Smooth muscle cell (in vitro differentiated cells): Measurements from ENCODE around the gene TRPV5. TPM values are rescaled to one million over a fixed set of nuclear protein-coding genes. Genes with fewer than 3 reads are reported as not detected.

ENCODE experiments used
- DNase-seq: peaks from one replicate; lab custom pipeline; 2025; ENCODE audit not compliant: unreplicated experiment; lab: John Stamatoyannopoulos, UW
- H2AFZ ChIP-seq: fragments of 200-600 bp; sonication (generic); 2 replicates; pipeline ENCODE4 v1.6.0; 2016; ENCODE audit warnings: antibody characterized with exemption, low read depth, mild to moderate bottlenecking
- H3F3A ChIP-seq: fragments of 200-600 bp; sonication (generic); 2 replicates; pipeline ENCODE4 v1.6.0; 2017; ENCODE audit warnings: antibody characterized with exemption, low read depth
- H3K27ac ChIP-seq: fragments of 200-600 bp; sonication (generic); 2 replicates; pipeline ENCODE4 v1.5.1; 2016; ENCODE audit warnings: low read depth, mild to moderate bottlenecking
- H3K27me3 ChIP-seq: fragments of 200-600 bp; sonication (generic); 2 replicates; pipeline ENCODE4 v1.6.1; 2016; ENCODE audit warnings: low read depth, mild to moderate bottlenecking
- H3K36me3 ChIP-seq: fragments of 200-600 bp; sonication (generic); 2 replicates; pipeline ENCODE4 v1.5.1; 2016; ENCODE audit warnings: low read depth
- H3K4me1 ChIP-seq: fragments of 200-600 bp; sonication (generic); 2 replicates; pipeline ENCODE4 v1.5.1; 2016; ENCODE audit warnings: low read depth
- H3K4me2 ChIP-seq: fragments of 200-600 bp; sonication (generic); 2 replicates; pipeline ENCODE4 v1.6.0; 2016; ENCODE audit warnings: mild to moderate bottlenecking
- H3K4me3 ChIP-seq: fragments of 200-600 bp; sonication (generic); 2 replicates; pipeline ENCODE4 v1.5.1; 2016; ENCODE audit warnings: mild to moderate bottlenecking
- H3K79me2 ChIP-seq: fragments of 200-600 bp; sonication (generic); 2 replicates; pipeline ENCODE4 v1.6.0; 2016; ENCODE audit warnings: low read depth, mild to moderate bottlenecking
- H3K9ac ChIP-seq: fragments of 200-600 bp; sonication (generic); 2 replicates; pipeline ENCODE4 v1.6.0; 2016; ENCODE audit warnings: low read depth
- H3K9me3 ChIP-seq: fragments of 200-600 bp; sonication (generic); replicated peaks from 2 replicates; pipeline ENCODE4 v1.5.1; 2016; ENCODE audit warnings: low read depth
- H4K20me1 ChIP-seq: fragments of 200-600 bp; sonication (generic); 2 replicates; pipeline ENCODE4 v1.6.0; 2016; ENCODE audit warnings: low read depth
- CTCF ChIP-seq: fragments of 200-600 bp; sonication (generic); IDR thresholded peaks from 2 replicates; pipeline ENCODE4 v1.5.1; 2017; ENCODE audit warnings: borderline replicate concordance, mild to moderate bottlenecking, antibody characterized with exemption; ENCODE audit not compliant: insufficient read depth, poor library complexity, severe bottlenecking
- whole genome bisulfite sequencing: methylation state at CpG from one replicate; pipeline ENCODE4 v1.1.7; 2016; ENCODE audit warnings: low lambda C conversion rate; 5-methylcytosine and 5-hydroxymethylcytosine counted together
- polyA plus RNA-seq: library from polyadenylated mRNA; unstranded; fragments of >200 nt; fragmentation: Nextera tagmentation; extraction: Ambion mirVana; gene quantifications from 2 replicates; pipeline ENCODE4 v1.2.1, GENCODE V29; 2016
- total RNA-seq: library from RNA; depleted of rRNA; stranded (reverse); fragments of >200 nt; gene quantifications from 2 replicates; pipeline ENCODE4 v1.2.3, GENCODE V29; 2014

TRPV5 gene
- total and polyA plus RNA-seq, 2 experiments from 2014 or later = not detected

GRCh38 chr7:142874837-142875236, 58.7 kb downstream of the TRPV5 start:
- H3K79me2 ChIP-seq = no peaks in the 10 kb centered on the region
- no peaks in the 10 kb centered on the region for H3K9me3 ChIP-seq
- no peaks in the 10 kb centered on the region for H4K20me1 ChIP-seq
- no peak for DNase-seq
- H3K9ac ChIP-seq = no peak overlapping the region
- H3K27ac ChIP-seq = no peak overlapping the region
- no peaks in the 10 kb centered on the region for H3K36me3 ChIP-seq
- WGBS = 91% methylated on average over 6 of the region's 6 CpGs
- no peak overlapping the region for H3K4me2 ChIP-seq
- H3K4me1 ChIP-seq = no peaks in the 10 kb centered on the region
- H3K4me3 ChIP-seq = no peak overlapping the region
- no peak overlapping the region for H2AFZ ChIP-seq
- no peak for TF ChIP-seq CTCF
- H3F3A ChIP-seq = no peaks in the 10 kb centered on the region
- peaks cover 11% of the 10 kb centered on the region for H3K27me3 ChIP-seq

DNA sequence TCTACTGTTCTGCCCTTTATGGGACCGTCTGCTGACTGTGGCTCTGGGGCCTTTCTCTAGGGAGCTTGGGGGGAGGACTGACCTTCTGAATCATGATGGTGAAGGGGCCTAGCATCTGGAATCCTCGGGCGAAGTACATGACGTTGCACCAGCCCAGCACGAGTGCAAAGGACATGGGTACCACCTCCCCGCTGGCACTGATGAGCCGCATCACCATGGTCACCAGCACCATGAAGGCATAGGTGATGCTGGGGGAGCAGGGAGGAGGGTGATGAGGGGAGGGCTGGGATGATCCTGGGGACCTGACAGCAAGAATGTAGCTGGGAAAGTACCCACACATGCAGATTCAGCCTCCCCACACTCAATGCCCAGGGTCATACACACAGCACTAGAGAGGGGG, 59.1 kb downstream of the TRPV5 start:
- DNase-seq = no peak
- WGBS = 95% methylated on average over 7 of the region's 7 CpGs
- Histone ChIP-seq H3K79me2 (no peaks in the 10 kb centered on the region), H3K4me1 (no peaks in the 10 kb centered on the region), H3K27ac (no peak overlapping the region), H2AFZ (no peak overlapping the region), H3F3A (no peaks in the 10 kb centered on the region), H3K9me3 (no peaks in the 10 kb centered on the region), H3K9ac (no peak overlapping the region), H3K4me2 (no peak overlapping the region), H3K27me3 (peaks cover 6% of the 10 kb centered on the region), H3K4me3 (no peak overlapping the region), H4K20me1 (no peaks in the 10 kb centered on the region), H3K36me3 (no peaks in the 10 kb centered on the region)
- no peak for TF ChIP-seq CTCF

GRCh38 chr7:142873871-142874270, 59.7 kb downstream of the TRPV5 start:
- no peak overlapping the region for H2AFZ ChIP-seq
- no peak for TF ChIP-seq CTCF
- no peak overlapping the region for H3K4me3 ChIP-seq
- H3K79me2 ChIP-seq = no peaks in the 10 kb centered on the region
- DNase-seq = no peak
- H3K9me3 ChIP-seq = no peaks in the 10 kb centered on the region
- H3F3A ChIP-seq = no peaks in the 10 kb centered on the region
- H3K27me3 ChIP-seq = peaks cover 4% of the 10 kb centered on the region
- H3K27ac ChIP-seq = no peak overlapping the region
- WGBS = 89% methylated on average over 5 of the region's 5 CpGs
- no peaks in the 10 kb centered on the region for H3K4me1 ChIP-seq
- H3K4me2 ChIP-seq = no peak overlapping the region
- no peaks in the 10 kb centered on the region for H3K36me3 ChIP-seq
- H4K20me1 ChIP-seq = no peaks in the 10 kb centered on the region
- no peak overlapping the region for H3K9ac ChIP-seq

GRCh38 chr7:142873281-142873784, 60.2 kb downstream of the TRPV5 start:
- Histone ChIP-seq H3K27me3 (no peaks in the 10 kb centered on the region), H3K4me3 (no peak overlapping the region), H2AFZ (no peak overlapping the region), H4K20me1 (no peaks in the 10 kb centered on the region), H3K9me3 (no peaks in the 10 kb centered on the region), H3K4me2 (no peak overlapping the region), H3K27ac (no peak overlapping the region), H3F3A (no peaks in the 10 kb centered on the region), H3K4me1 (no peaks in the 10 kb centered on the region), H3K36me3 (no peaks in the 10 kb centered on the region), H3K9ac (no peak overlapping the region), H3K79me2 (no peaks in the 10 kb centered on the region)
- DNase-seq = no peak
- TF ChIP-seq CTCF = peak; percentile 41
- 79% methylated on average over 11 of the region's 11 CpGs for WGBS
